Dermis microvascular lymphatic vessel endothelial cell (primary cell): Measurements from ENCODE around the gene TMEM175. TPM values are rescaled to one million over a fixed set of nuclear protein-coding genes. Genes with fewer than 3 reads are reported as not detected.
"Not testable (repeated sequence)": the region's sequence is repeated elsewhere in the genome, so short reads cannot be mapped to it uniquely, and the experiment has no call there.

Experiments used
- DNase-seq, 2 donors: peaks; one replicate each; pipeline versions ENCODE4 v3.0.0 to v3.0.0-alpha.2; 2010; ENCODE audit warnings: low read depth in 2 of 2
- total RNA-seq: library from RNA; depleted of rRNA; stranded (reverse); fragments of >200 nt; gene quantifications from 2 replicates; pipeline ENCODE4 v1.2.1, GENCODE V29; 2014

TMEM175 gene
- total RNA-seq, 1 donor from 2014 or later, result 7.6 TPM

DNA sequence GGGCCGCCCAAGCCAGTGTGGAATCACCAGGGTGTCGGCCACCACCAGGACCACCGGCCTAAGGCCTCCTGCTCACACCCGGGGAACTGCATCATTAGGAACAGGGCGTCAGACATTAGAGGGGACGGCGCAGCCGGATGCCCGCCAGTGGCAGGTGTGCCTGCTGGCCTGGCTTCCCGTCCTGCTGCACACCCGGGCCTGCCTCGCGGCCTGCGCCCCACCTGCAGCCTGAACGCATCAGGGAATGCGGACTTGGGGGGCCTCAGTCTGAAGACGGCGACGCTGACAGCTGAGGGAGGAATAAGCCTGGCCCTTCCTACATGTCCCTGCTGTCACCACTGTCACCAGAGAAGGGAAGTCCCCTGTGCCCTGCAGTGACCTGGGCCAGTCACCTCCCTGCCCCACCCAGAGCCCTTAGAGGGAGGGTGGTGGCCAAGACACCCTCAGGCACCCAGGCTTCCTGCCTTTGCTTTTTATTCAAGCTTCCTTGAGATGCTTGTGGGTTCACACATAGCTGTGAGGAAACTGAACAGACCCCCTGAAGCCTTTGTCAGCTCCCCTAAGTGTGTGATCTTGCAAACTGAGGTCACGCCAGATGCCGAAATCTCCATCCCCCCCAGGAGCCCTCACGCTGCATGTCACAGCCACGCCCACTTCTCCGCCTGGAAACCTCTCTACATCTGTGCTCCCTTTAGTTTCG, 37.9 kb downstream of the TMEM175 start:
- DNase-seq, result no peak

DNA sequence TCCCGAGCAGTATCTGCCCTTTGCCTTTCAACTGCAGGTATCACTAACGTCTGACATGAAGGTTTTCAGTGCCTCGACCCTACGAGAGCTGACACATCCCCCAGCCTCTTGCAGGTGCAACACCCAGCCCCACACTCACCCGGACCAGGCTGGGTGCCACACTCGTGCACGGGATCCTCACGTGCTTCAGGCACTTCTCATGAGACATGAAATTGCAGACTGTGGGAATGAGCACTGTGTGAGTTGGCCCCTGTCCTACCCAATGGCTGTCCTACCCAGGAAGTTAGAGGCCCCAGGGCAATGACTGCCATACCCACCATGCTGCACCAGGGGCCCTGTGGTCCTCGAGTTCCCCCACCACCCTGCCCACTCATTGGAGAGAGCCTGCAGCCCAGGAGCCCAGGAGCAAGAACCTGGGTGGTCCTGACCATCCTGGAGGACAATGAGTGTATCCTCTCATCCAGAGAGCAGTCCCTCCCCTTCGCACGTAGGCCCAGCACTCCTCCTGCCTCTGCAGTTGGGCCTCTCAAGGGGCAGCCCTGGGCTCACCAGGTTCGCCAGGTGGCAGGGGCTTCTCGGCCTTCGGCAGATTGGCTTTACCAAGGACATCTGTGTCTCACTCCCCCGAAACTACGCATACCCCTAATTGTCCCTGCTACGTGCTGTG, 38.7 kb downstream of the TMEM175 start:
- DNase-seq, result no peak

DNA sequence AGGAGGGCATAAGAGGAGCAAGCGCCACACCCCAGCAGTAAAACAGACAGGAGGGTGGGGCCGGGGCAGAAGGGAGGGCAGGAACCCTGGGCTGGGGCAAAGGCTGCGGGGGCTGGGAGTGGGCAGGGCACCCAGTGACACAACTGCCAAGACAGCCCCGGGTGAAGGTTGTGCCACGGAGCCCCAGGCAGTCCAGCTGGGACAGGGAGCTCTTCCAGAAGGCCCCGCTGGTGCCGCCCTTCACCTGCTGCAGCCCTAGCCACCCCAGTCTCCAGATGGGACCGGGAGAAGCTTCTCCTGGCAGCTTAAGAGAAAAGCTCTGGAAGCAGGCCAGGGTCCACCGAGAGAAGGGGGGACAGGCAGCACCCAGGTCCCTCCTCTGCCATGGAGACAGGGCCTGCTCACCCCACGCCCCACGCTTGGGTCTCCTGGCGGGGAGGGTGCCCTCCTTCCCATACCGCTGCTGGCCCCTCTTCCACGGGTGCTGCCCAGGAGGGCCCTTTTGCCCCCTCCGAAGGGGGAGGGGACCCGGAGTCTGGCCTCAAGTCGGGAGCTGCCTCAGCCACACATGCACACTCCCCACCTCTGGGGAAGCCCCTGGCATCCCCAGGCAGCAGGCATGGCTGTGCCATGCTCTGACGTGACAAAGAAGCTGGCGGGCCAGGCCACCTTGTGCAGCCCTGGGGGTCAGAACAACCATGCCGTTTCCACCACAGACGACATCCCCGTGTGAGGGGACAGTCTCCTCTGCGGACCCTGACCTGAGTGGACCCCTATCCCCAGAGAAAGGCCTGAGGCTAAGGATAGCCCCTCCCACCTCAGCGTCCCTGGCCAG, 39.6 kb downstream of the TMEM175 start:
- no peak for DNase-seq

DNA sequence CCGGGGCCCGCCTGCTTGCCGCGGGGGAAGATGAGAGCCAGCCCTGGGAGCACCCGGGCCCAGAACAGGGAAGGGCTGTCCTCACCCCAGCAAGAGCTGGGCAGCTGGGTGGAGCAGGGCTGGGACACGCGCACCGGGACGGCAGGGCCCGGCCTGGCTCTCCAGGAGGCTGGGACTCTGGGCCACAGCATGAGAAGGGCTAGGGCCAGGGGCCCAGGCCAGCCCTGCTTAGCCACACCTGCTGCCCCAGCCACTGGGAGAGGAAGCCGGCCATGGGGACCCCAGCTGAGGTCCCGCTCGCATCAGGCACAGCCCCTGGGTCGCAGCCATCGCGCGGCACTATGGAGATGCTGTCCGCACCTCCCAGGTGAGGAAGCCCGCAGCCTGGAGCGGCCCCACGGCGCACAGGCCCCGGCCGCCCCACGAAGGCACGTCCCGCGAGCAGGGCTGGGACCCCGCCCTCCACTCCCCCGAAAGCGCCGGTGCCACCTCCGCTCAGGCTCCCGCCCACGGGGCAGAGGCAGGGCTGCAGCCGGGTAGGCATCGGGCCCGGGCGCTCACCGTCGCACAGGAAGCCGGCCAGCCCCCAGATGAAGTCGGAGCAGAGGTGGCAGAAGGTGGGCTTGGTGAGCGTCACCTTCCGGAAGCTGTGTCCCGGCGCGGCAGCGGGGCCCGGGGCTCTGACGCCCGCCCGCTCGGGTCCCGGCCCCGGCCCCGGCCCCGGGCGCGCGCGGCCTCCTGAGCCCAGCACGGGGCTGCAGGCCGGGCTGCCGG, 40.6 kb downstream of the TMEM175 start:
- DNase-seq, result peak in 1 of 2 donors; percentile 32

DNA sequence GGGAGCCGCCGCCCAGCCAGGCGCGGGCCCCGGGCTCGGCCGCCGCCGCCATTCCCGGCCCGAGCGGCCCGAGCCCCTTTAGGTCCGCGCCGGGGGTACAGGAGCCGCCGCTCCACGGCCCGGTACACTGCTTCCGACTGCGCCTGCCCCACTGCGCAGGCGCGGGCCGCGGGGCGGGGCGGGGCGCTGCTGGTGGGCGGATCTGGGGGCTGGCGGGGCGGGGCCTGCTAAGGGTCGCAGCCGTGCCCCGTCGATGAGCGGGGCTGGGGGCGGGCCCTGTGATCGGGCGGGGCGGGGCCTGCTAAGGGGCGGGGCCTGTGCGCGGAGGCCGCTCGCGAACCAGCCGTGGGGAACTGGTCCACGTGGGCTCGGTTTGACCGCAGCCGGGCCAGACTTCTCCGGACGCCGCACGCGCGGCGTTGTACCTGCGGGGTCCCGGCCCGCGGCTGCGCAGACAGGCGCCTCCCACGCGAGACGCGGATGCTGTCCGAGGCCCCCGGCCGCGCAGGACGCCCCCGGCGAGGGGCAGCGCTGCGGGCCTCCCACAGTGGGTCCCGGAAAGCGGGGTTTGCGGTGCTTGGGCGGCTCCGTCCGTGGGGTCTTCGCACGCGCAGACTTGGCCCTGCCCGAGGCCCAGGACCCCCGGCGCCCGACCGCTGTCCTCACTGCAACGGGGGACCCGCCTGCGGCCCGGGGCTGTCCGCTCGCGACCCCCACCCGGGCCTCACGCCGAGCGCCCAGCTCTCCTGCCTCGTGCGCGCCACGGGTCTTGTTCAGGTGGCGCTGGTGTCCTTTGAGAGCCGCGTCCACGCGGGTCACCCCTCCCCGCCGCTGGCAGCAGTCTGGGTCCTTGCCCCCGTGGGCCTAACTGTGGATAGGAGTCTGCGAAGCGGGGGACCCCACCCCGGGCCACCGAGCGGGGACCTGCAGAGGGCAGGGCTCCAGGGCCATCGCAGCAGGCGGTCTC, 41.5 kb downstream of the TMEM175 start, which contains the start of gene DGKQ:
DGKQ (minus strand) TSS at position 139 of the 967 bp plus-strand sequence; CDS start at position 52, 87 bp downstream.
- peak; percentile 40 to 89 for DNase-seq

DNA sequence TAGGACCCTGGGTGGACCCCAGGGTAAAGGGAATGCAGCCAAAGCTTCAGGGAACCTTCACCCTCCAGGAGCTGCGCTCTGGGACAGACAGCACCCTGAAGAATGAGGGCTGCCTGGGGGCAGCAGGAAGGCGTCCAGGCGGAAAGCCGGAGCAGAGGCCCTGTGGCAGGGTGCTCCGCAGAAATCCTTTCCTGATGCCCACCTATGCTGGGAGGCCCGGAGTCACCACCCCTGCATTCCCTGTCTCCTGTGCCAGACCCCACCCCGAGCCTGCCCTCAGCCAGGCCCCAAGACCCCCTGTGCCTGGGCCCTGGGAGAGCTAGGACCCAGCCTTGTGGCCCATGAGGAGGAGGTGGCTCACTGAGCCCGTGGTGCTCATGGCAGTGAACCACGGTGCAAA, 42.4 kb downstream of the TMEM175 start:
- no peak for DNase-seq

DNA sequence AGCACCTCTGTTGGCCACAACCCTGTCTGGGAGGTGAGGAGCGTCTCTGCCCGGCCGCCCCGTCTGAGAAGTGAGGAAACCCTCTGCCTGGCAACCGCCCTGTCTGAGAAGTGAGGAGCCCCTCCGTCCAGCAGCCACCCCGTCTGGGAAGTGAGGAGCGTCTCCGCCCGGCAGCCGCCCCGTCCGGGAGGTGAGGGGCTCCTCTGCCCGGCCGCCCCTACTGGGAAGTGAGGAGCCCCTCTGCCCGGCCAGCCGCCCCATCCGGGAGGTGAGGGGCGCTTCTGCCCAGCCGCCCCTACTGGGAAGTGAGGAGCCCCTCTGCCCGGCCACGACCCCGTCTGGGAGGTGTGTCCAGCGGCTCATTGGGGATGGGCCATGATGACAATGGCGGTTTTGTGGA, 43.8 kb downstream of the TMEM175 start:
- DNase-seq, result not testable (repeated sequence)

DNA sequence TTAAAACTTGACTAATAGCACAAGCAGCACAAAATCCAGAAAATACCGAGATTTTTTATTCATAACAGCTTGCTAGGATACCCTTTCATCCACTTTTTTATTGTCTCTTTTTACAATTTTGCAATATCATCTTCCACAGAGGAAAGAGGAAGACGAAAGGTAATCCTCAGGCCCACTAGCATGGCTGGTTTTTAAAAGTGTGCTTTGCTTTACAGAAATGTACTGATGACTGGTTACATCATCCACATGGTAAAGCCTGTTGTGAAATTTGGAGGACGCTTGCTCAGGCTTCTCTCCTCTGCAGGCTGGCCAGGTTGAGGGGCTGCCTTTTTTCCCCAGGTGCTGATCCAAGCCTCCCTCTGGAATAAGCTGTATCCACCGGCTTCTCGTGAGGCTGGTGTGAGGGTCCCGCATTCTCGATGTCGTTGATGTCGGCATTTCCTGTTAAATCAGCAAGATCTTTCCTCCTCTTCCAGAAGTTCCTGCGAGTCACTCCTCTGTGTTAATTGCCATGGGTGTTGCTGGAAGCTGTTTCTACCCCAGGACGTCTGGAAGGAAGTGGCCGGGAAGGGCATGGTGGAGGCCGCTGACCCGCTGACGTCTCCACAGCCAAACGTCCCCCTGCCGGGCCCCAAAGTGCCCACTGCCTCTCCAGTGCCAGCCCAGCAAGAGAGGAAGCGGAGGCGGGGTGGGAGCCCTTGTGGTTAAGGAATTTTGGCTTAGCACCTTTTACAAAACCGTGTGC, 46.9 kb downstream of the TMEM175 start:
- peak in 1 of 2 donors; percentile 23 for DNase-seq

DNA sequence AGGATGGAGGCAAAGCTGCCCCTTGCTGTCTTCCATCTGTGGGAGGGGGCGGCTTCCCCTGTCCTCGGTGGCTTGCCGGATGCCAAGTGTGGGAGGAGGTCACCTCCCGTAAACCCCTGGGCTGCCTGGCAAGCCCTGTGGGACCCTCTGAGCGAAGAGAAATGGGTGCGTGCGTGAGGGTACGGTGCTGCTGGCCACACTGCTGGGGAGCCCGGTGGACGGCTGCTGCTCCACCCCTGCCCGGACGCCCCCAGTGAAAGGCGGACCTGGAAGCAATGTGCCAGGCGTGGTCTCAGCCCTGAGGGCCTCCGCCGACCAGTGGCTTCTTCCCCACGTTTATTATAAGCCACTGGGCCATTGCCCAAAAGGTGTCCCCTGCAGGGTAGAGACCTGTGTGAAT, 50.0 kb downstream of the TMEM175 start:
- DNase-seq, result no peak

DNA sequence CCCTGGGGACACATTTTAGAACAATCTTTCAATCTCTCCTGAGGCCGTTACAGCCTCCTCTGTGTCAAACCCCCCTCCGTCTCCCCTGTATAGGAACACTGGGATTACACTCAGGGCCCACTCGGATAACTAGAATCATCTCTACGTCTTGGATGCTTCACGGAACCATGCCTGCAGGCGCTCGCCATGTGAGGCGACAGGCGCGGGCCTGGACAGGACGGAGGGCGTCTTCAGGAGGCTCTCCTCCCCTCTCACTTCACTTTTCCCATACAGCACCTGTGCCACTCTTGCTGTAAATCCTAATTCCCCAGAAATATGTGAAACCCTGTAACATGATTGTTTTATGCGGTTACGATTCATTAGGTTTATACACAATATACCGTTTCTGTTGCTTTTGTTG, 50.6 kb downstream of the TMEM175 start:
- no peak for DNase-seq

DNA sequence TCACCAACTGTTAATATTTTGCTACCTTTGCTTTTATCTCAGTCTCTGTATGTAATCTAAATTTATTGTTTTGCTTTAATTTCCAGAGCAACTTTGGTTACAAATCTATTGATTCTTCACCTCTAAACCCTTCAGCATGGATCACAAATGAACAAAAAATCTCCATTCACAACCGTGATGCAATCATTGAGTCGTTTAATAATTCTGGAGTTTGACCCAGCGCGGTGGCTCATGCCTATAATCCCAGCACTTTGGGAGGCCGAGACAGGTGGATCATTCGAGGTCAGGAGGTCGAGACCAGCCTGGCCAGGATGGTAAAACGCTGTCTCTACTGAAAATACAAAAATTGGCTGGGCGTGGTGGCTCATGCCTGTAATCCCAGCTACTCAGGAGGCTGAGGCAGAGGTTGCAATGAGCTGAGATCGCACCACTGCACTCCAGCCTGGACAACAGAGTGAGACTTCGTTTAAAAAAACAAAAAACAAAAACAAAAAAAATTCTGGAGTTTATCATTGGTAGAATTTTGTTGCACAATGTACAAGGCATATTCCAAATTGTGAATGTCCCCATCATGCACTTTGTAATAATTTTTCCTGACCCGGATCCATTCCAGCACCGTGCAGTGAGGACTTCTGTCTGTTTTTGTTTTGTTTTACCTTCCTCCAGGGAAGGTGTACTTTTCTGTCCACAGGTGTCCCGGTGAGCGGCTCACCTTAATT, 52.2 kb downstream of the TMEM175 start:
- no peak for DNase-seq

DNA sequence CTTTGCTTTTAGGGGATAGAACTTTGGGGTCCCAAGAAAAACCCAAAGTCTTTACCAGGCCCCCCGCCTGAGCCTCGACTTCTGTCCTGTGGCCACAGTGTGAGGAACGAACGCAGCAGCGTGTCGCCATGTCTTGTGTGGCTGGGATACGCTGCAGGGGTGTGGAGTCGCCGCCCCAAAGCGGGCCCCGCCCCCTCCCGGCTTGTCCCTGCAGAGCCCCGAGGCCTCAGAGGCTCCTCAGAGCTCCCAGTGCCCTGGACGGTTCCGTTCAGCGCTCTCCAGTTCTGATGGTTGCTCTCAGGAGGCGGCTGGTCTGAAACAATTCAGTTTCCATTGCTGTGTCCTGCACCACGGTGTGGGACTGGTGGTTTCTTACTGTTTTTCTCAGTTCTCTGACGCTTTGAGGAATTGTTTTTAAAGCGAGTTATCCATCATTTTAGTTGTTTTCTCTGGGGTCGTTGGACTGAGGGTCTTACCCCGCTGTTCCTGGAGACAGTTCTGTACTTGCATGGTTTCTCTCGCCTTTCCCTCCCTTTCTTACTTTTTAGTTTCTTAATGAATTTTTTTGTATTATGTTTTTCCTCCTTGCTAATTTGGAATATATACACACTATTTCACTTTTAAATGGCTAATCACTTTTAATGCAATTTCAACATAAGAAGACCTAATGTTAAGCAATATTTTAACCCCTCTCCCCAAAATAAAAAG, 53.0 kb downstream of the TMEM175 start:
- no peak for DNase-seq

DNA sequence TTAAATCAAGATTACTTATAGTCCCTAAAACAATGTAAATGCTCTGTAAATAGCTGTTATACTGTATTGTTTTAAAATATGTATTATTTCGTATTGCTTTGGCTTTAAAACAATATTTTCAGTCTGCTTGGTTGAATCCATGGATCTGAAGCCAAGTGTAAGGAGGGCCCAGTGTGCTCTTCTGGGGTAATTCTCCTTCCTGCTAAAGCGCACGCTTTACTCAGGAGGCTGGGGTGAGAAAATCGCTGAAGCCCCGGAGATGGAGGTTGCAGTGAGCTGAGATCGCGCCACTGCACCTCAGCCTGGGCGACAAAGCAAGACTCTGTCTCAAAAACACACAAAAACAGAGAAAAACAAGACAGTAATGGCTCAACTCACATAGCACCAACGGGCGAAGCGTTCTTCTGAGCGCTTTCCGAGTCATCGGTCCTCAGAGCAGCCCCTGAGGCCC, 54.2 kb downstream of the TMEM175 start:
- no peak for DNase-seq

DNA sequence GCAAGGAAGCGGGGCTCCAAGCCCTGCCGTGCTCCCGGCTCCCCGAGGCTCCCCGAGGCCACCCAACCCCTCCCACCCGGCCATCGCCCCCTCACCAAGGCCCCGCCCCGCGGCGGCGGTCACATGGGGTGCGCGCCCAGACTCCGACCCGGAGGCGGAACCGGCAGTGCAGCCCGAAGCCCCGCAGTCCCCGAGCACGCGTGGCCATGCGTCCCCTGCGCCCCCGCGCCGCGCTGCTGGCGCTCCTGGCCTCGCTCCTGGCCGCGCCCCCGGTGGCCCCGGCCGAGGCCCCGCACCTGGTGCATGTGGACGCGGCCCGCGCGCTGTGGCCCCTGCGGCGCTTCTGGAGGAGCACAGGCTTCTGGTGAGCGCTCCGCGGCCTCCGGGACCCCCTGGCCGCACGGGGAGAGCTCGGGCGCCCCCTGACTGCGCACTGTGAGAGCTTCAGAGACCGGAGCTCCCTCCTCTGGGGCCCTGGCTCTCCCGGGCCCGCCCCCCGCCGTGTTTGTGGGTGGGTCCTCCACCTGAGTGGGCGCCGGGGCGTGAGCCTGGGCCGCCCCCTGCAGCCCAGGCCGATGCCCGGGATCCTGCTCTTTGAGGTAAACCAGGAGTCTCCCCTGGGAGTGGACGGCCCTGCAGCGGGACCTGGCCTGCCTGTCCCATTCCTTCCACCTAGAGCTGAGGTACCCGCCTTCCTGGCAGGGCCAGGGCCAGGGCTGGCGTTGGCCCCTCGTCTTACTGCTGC, 54.8 kb downstream of the TMEM175 start, which contains the start of gene IDUA:
IDUA (plus strand) TSS at position 166 of the 745 bp plus-strand sequence; CDS start at position 207, 41 bp downstream.
- peak in 1 of 2 donors; percentile 85 for DNase-seq

DNA sequence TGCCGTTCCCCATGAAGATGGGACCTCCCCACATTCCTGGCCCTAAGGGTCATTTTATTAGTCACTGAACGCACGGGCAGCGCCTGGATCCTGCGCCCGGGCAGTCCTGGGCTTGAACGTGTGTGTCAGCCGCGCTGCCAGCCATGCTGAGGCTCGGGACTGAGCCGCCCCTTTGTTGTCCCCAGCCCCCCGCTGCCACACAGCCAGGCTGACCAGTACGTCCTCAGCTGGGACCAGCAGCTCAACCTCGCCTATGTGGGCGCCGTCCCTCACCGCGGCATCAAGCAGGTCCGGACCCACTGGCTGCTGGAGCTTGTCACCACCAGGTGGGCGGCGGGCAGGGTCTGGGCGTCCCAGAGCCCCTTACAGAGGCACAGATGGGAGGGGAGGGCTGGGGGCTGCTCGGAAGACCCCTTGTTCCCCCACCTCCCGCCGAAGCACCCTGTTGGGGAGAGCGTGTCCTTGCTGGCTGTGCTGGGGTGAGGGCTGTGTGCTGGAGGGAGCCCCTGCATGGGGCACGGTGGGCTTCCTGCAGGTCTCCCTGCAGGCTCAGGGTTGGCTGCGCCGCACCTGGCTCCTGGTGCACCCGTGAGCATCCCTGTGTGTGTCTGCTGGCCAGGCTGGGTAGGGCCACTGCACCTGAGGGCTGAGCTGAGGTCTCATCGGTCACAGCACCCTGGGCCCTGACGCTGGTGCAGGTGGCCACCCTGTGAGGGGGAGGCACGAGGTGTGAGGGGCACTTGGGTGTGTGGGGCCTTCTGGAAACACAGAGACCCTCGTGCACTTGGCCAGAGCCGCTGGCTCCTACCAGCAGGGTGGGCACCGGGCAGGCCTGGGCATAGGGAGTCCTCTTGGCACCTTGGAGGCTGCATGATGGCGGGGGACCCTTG, 55.6 kb downstream of the TMEM175 start:
- DNase-seq, result no peak
